ENCODE data around the gene CTNNA1.
"Not testable (repeated sequence)": the region's sequence is repeated elsewhere in the genome, so short reads cannot be mapped to it uniquely, and the experiment has no call there.

Gene CTNNA1

GRCh38 chr5:138898299-138898698, 145.1 kb downstream of the CTNNA1 start:
- DNase-seq (ENCODE audit: low spot score), result no peak

- DNase-seq (ENCODE audit: low spot score), result no peak
Observed at GRCh38 chr5:138898742-138899141, 145.5 kb downstream of the CTNNA1 start.

- DNase-seq (ENCODE audit: low spot score), result no peak
Observed at GRCh38 chr5:138900281-138900965, 147.2 kb downstream of the CTNNA1 start.

GRCh38 chr5:138901716-138902115, 148.5 kb downstream of the CTNNA1 start:
- DNase-seq (ENCODE audit: low spot score), result no peak

- DNase-seq (ENCODE audit: low spot score), result no peak
Observed at GRCh38 chr5:138903130-138903775, 150.0 kb downstream of the CTNNA1 start.

- no peak for DNase-seq (ENCODE audit: low spot score)
Observed at GRCh38 chr5:138905541-138905940, 152.3 kb downstream of the CTNNA1 start.

GRCh38 chr5:138909734-138910133, 156.5 kb downstream of the CTNNA1 start:
- DNase-seq (ENCODE audit: low spot score), result no peak

- no peak for DNase-seq (ENCODE audit: low spot score)
Observed at GRCh38 chr5:138910546-138911185, 157.4 kb downstream of the CTNNA1 start.

- no peak for DNase-seq (ENCODE audit: low spot score)
Observed at GRCh38 chr5:138911441-138911840, 158.2 kb downstream of the CTNNA1 start.

- DNase-seq (ENCODE audit: low spot score), result no peak
Observed at GRCh38 chr5:138912093-138912492, 158.9 kb downstream of the CTNNA1 start.

- DNase-seq (ENCODE audit: low spot score), result no peak
Observed at GRCh38 chr5:138913773-138914172, 160.5 kb downstream of the CTNNA1 start.

- DNase-seq (ENCODE audit: low spot score), result no peak
Observed at GRCh38 chr5:138914338-138914737, 161.1 kb downstream of the CTNNA1 start.

- DNase-seq (ENCODE audit: low spot score), result no peak
Observed at GRCh38 chr5:138918686-138919085, 165.5 kb downstream of the CTNNA1 start.

GRCh38 chr5:138920181-138920580, 167.0 kb downstream of the CTNNA1 start:
- no peak for DNase-seq (ENCODE audit: low spot score)

- not testable (repeated sequence) for DNase-seq (ENCODE audit: low spot score)
Observed at GRCh38 chr5:138921362-138921761, 168.1 kb downstream of the CTNNA1 start.

- no peak for DNase-seq (ENCODE audit: low spot score)
Observed at GRCh38 chr5:138922494-138922893, 169.3 kb downstream of the CTNNA1 start.

GRCh38 chr5:138925090-138925635, 171.9 kb downstream of the CTNNA1 start:
- DNase-seq (ENCODE audit: low spot score), result no peak

GRCh38 chr5:138926257-138926656, 173.0 kb downstream of the CTNNA1 start:
- DNase-seq (ENCODE audit: low spot score), result no peak

GRCh38 chr5:138926688-138927448, 173.6 kb downstream of the CTNNA1 start:
- DNase-seq (ENCODE audit: low spot score), result no peak

GRCh38 chr5:138927544-138927943, 174.3 kb downstream of the CTNNA1 start:
- DNase-seq (ENCODE audit: low spot score), result no peak

GRCh38 chr5:138927979-138928378, 174.8 kb downstream of the CTNNA1 start:
- no peak for DNase-seq (ENCODE audit: low spot score)

- no peak for DNase-seq (ENCODE audit: low spot score)
Observed at GRCh38 chr5:138929571-138929955, 176.3 kb downstream of the CTNNA1 start.
